Neuronal stem cell (in vitro differentiated cells): ENCODE measurements around the gene MRPL47. TPM values are rescaled to one million over a fixed set of nuclear protein-coding genes. Genes with fewer than 3 reads are reported as not detected.

Experiments
- DNase-seq: peaks from one replicate; pipeline ENCODE4 v3.0.0-alpha.2; 2013; ENCODE audit warnings: low spot score
- H2AFZ ChIP-seq: one replicate; pipeline ENCODE4 v1.6.1; 2013; ENCODE audit warnings: mild to moderate bottlenecking, low read length, inconsistent platforms
- H2AK5ac ChIP-seq: 2 replicates; pipeline ENCODE4 v1.6.1; 2013; ENCODE audit warnings: low read depth, mild to moderate bottlenecking, inconsistent platforms, low read length, moderate library complexity, mixed read lengths
- H2BK120ac ChIP-seq: 2 replicates; pipeline ENCODE4 v1.6.1; 2013; ENCODE audit warnings: low read depth, mild to moderate bottlenecking, inconsistent platforms, low read length, moderate library complexity, mixed read lengths
- H2BK12ac ChIP-seq: one replicate; pipeline ENCODE4 v1.6.1; 2013; ENCODE audit warnings: low read length, inconsistent platforms
- H2BK15ac ChIP-seq: 2 replicates; pipeline ENCODE4 v1.6.1; 2013; ENCODE audit warnings: mild to moderate bottlenecking, low read length, inconsistent platforms, mixed read lengths
- H2BK5ac ChIP-seq: one replicate; pipeline ENCODE4 v1.6.1; 2013; ENCODE audit warnings: inconsistent platforms, mild to moderate bottlenecking, low read length, moderate library complexity
- H3K14ac ChIP-seq: one replicate; pipeline ENCODE4 v1.6.1; 2013; ENCODE audit warnings: low read length, inconsistent platforms
- H3K18ac ChIP-seq: 2 replicates; pipeline ENCODE4 v1.6.1; 2013; ENCODE audit warnings: low read length, inconsistent platforms
- H3K23ac ChIP-seq: 2 replicates; pipeline ENCODE4 v1.6.1; 2013; ENCODE audit warnings: low read depth, mild to moderate bottlenecking, mixed read lengths, low read length, inconsistent platforms; ENCODE audit not compliant: poor library complexity
- H3K27ac ChIP-seq: replicated peaks from 3 replicates; pipeline ENCODE4 v1.5.1; 2013; ENCODE audit warnings: low read length, inconsistent platforms
- H3K27me3 ChIP-seq, 3 experiments: 2 replicates each; pipeline ENCODE4 v1.6.1; 2013; ENCODE audit warnings: low read length in 3 of 3, mild to moderate bottlenecking in 2 of 3, inconsistent platforms in 1 of 3, low read depth in 1 of 3, mixed read lengths in 1 of 3, moderate library complexity in 1 of 3; ENCODE audit not compliant: control insufficient read depth in 3 of 3, insufficient read depth in 3 of 3
- H3K36me3 ChIP-seq, 2 donors: replicated peaks in 1 of 2; 2 replicates each; pipeline ENCODE4 v1.6.1; 2013; ENCODE audit warnings: low read length in 2 of 2; ENCODE audit not compliant: control insufficient read depth in 2 of 2, insufficient read depth in 2 of 2
- H3K4ac ChIP-seq: 2 replicates; pipeline ENCODE4 v1.6.1; 2013; ENCODE audit warnings: inconsistent platforms, mild to moderate bottlenecking, low read length, moderate library complexity
- H3K4me1 ChIP-seq, 2 donors: 1 replicate in 1 of 2; 2 replicates in 1 of 2; pipeline ENCODE4 v1.6.1; 2013; ENCODE audit warnings: low read length in 2 of 2, low read depth in 1 of 2; ENCODE audit not compliant: control insufficient read depth in 2 of 2, insufficient read depth in 1 of 2
- H3K4me2 ChIP-seq: one replicate; pipeline ENCODE4 v1.6.1; 2013; ENCODE audit warnings: mild to moderate bottlenecking, low read length, inconsistent platforms; ENCODE audit not compliant: insufficient read depth, poor library complexity, severe bottlenecking
- H3K4me3 ChIP-seq, 2 donors: 2 replicates each; pipeline ENCODE4 v1.5.1; 2013; ENCODE audit warnings: low read length in 2 of 2, mild to moderate bottlenecking in 2 of 2, inconsistent platforms in 1 of 2, moderate library complexity in 1 of 2
- H3K79me1 ChIP-seq: one replicate; pipeline ENCODE4 v1.6.1; 2013; ENCODE audit warnings: low read depth, mild to moderate bottlenecking, inconsistent platforms, low read length, moderate library complexity
- H3K9ac ChIP-seq: one replicate; pipeline ENCODE4 v1.6.1; 2013; ENCODE audit warnings: mild to moderate bottlenecking, low read depth, low read length, inconsistent platforms; ENCODE audit not compliant: poor library complexity
- H3K9me3 ChIP-seq, 2 donors: replicated peaks in 1 of 2; 2 replicates each; pipeline versions ENCODE3 to v1.6.1; 2013; ENCODE audit warnings: low read length in 2 of 2, mild to moderate bottlenecking in 2 of 2, inconsistent platforms in 1 of 2, low read depth in 1 of 2, mixed read lengths in 1 of 2, moderate library complexity in 1 of 2; ENCODE audit not compliant: control insufficient read depth in 2 of 2, insufficient read depth in 1 of 2
- H4K8ac ChIP-seq: one replicate; pipeline ENCODE4 v1.6.1; 2013; ENCODE audit warnings: low read depth, mild to moderate bottlenecking, inconsistent platforms, low read length, moderate library complexity
- H4K91ac ChIP-seq: one replicate; pipeline ENCODE4 v1.6.1; 2013; ENCODE audit warnings: low read length, low read depth, mild to moderate bottlenecking, inconsistent platforms; ENCODE audit not compliant: poor library complexity
- WGBS, 2 donors: extraction: QIAGEN DNeasy Blood & Tissue Kit; methylation state at CpG; one replicate each; pipeline ENCODE4 v1.1.7; 2013; ENCODE audit warnings: missing lambda C conversion rate in 2 of 2, mixed read lengths in 1 of 2; ENCODE audit not compliant: insufficient read length in 2 of 2, insufficient replicate concordance in 1 of 2; ENCODE audit errors: extremely low coverage in 2 of 2; 5-methylcytosine and 5-hydroxymethylcytosine counted together
- small RNA-seq: library from polyadenylated mRNA; stranded (forward); fragments of <200 nt; extraction: miRNeasy Mini kit (QIAGEN cat#:217004); gene quantifications from one replicate; pipeline ENCODE3, GENCODE V24; 2013; ENCODE audit not compliant: insufficient read depth

MRPL47 gene

GRCh38 chr3:179542375-179542774 is 62.1 kb downstream of the MRPL47 start:
- Histone ChIP-seq H3K79me1 (no peaks in the 10 kb centered on the region), H3K4ac (no peak overlapping the region), H2BK15ac (no peak overlapping the region), H3K18ac (no peak overlapping the region), H3K36me3 (no peaks in the 10 kb centered on the region), H2BK120ac (no peak overlapping the region), H3K4me1 (peaks cover 0 to 2% of the 10 kb centered on the region in 2 donors), H2AK5ac (no peak overlapping the region), H2BK5ac (no peak overlapping the region), H3K9me3 (no peaks in the 10 kb centered on the region), H4K91ac (no peak overlapping the region), H4K8ac (no peak overlapping the region), H2AFZ (no peak overlapping the region), H3K9ac (no peak overlapping the region), H3K23ac (no peak overlapping the region), H3K4me2 (no peak overlapping the region), H2BK12ac (no peak overlapping the region), H3K27me3 (no peaks in the 10 kb centered on the region), H3K14ac (no peak overlapping the region), H3K4me3 (no peak overlapping the region), H3K27ac (no peak overlapping the region)
- no peak for DNase-seq

GRCh38 chr3:179541596-179541995 is 62.8 kb downstream of the MRPL47 start:
- Histone ChIP-seq H3K4me3 (no peak overlapping the region), H3K79me1 (no peaks in the 10 kb centered on the region), H3K4me2 (no peak overlapping the region), H3K9ac (no peak overlapping the region), H3K4me1 (no peaks in the 10 kb centered on the region), H2BK15ac (no peak overlapping the region), H3K9me3 (no peaks in the 10 kb centered on the region), H3K27me3 (no peaks in the 10 kb centered on the region), H3K4ac (no peak overlapping the region), H2BK120ac (no peak overlapping the region), H4K8ac (no peak overlapping the region), H3K36me3 (no peaks in the 10 kb centered on the region), H3K23ac (no peak overlapping the region), H2BK5ac (no peak overlapping the region), H2AFZ (no peak overlapping the region), H3K27ac (no peak overlapping the region), H3K18ac (no peak overlapping the region), H2BK12ac (no peak overlapping the region), H4K91ac (no peak overlapping the region), H2AK5ac (no peak overlapping the region), H3K14ac (no peak overlapping the region)
- no peak for DNase-seq
- WGBS, 2 donors = no CpG with 5 or more reads among the region's 1 CpG

- Histone ChIP-seq H2BK12ac (no peak overlapping the region), H2BK15ac (no peak overlapping the region), H3K14ac (no peak overlapping the region), H4K91ac (no peak overlapping the region), H3K36me3 (no peaks in the 10 kb centered on the region), H2BK5ac (no peak overlapping the region), H3K27me3 (no peaks in the 10 kb centered on the region), H3K4me2 (no peak overlapping the region), H3K9me3 (no peaks in the 10 kb centered on the region), H3K9ac (no peak overlapping the region), H3K4ac (no peak overlapping the region), H3K27ac (no peak overlapping the region), H2AK5ac (no peak overlapping the region), H3K4me3 (no peak overlapping the region), H3K79me1 (no peaks in the 10 kb centered on the region), H3K18ac (no peak overlapping the region), H3K23ac (no peak overlapping the region), H2BK120ac (no peak overlapping the region), H3K4me1 (no peaks in the 10 kb centered on the region), H2AFZ (no peak overlapping the region), H4K8ac (no peak overlapping the region)
- no CpG with 5 or more reads among the region's 2 CpGs for WGBS, 2 donors
- no peak for DNase-seq
Measured at GRCh38 chr3:179541094-179541493, 63.3 kb downstream of the MRPL47 start.

Small RNAs within 50 kb of the gene (small RNA-seq; reads per million reads assigned to genes)
- gene AC090425.1 (not detected), gene RF01210 (not detected)
